Body of pancreas (tissue), 4 donors: Measurements from ENCODE around the gene PDE7B. TPM values are rescaled to one million over a fixed set of nuclear protein-coding genes. Genes with fewer than 3 reads are reported as not detected.

Experiments used
- ATAC-seq: fragments of 150-250 bp; one replicate; pipeline ENCODE4 v1.9.1; 2016
- DNase-seq, 4 donors: peaks; one replicate each; pipeline ENCODE4 v3.0.0-alpha.2; 2019
- H3K27ac ChIP-seq, 4 donors: fragments of 200-600 bp; sonication (generic); 1 replicate in 3 of 4; 2 replicates in 1 of 4; pipeline versions ENCODE4 v1.5.1 to v1.6.1; 2016 to 2019; ENCODE audit warnings: mild to moderate bottlenecking in 1 of 4, mixed read lengths in 1 of 4, moderate library complexity in 1 of 4
- H3K27me3 ChIP-seq, 2 donors: fragments of 200-600 bp; sonication (generic); one replicate each; pipeline ENCODE4 v1.6.0; 2016; ENCODE audit warnings: mild to moderate bottlenecking in 1 of 2
- H3K36me3 ChIP-seq, 2 donors: fragments of 200-600 bp; sonication (generic); replicated peaks in 1 of 2; 2 replicates each; pipeline ENCODE4 v1.5.1; 2016; ENCODE audit warnings: low read depth in 2 of 2; ENCODE audit not compliant: insufficient read depth in 1 of 2
- H3K4me1 ChIP-seq: fragments of 200-600 bp; sonication (generic); one replicate; pipeline ENCODE4 v1.6.0; 2016
- H3K4me3 ChIP-seq, 2 donors: fragments of 200-600 bp; sonication (generic); 1 replicate in 1 of 2; 2 replicates in 1 of 2; pipeline ENCODE4 v1.5.1; 2016 to 2019
- H3K9me3 ChIP-seq, 3 donors: fragments of 200-600 bp; sonication (generic); 1 replicate in 2 of 3; 2 replicates in 1 of 3; pipeline ENCODE4 v1.5.1; 2016
- POLR2A ChIP-seq, 3 donors: fragments of 450-650 bp; IDR thresholded peaks; one replicate each; pipeline ENCODE4 v1.6.1; 2016; ENCODE audit warnings: antibody characterized with exemption in 3 of 3, mild to moderate bottlenecking in 2 of 3
- WGBS, 2 donors: methylation state at CpG; one replicate each; pipeline ENCODE4 v1.1.5; 2017; 5-methylcytosine and 5-hydroxymethylcytosine counted together
- intact Hi-C: fragments of 100-400 bp; cut with DNase I; formaldehyde crosslinking; loops from one replicate; pipeline ENCODE4 v1.15.1; 2023
- total RNA-seq, 2 donors: library from RNA; depleted of rRNA; stranded (reverse); fragments of >200 nt; gene quantifications; one replicate each; pipeline ENCODE4 v1.1.0, GENCODE V29; 2016
- TF ChIP-seq, protein P1 (sequence below), 7 experiments: fragments of 450-650 bp in 4 of 7; fragments of 200-600 bp in 3 of 7; sonication (generic) in 3 of 7; IDR thresholded peaks; one replicate each; pipeline ENCODE4 v1.5.1; 2016 to 2019; ENCODE audit warnings: antibody characterized with exemption in 7 of 7

PDE7B gene
- total RNA-seq, 2 donors from 2014 or later = 1.0 to 2.3 TPM

DNA sequence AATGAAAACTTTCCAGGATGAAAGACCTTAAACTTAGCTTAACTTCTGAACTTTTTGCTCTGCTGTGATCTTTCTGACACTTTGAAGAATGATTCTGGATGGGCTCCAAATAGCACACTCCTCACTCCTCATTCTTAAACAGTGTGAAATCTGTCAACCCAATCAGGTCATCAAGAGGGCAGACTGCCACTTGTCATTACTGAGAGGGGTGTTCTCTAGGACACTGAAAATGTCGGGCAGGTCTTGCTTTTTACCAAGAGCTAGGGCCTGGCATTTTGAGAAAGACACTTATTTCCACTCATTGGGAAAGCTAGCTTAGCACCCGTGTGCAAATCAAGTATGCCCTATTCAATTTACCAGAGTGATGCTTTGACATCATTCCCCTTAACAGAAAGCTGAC lies 276.4 kb downstream of the PDE7B start:
- no peak overlapping the region for H3K27ac ChIP-seq
- H3K4me3 ChIP-seq = no peak overlapping the region
- H3K27me3 ChIP-seq = no peaks in the 10 kb centered on the region
- no peak for DNase-seq
- no peak for TF ChIP-seq POLR2A (IDR thresholded peaks at IDR 0.05)
- TF ChIP-seq, protein P1, sequence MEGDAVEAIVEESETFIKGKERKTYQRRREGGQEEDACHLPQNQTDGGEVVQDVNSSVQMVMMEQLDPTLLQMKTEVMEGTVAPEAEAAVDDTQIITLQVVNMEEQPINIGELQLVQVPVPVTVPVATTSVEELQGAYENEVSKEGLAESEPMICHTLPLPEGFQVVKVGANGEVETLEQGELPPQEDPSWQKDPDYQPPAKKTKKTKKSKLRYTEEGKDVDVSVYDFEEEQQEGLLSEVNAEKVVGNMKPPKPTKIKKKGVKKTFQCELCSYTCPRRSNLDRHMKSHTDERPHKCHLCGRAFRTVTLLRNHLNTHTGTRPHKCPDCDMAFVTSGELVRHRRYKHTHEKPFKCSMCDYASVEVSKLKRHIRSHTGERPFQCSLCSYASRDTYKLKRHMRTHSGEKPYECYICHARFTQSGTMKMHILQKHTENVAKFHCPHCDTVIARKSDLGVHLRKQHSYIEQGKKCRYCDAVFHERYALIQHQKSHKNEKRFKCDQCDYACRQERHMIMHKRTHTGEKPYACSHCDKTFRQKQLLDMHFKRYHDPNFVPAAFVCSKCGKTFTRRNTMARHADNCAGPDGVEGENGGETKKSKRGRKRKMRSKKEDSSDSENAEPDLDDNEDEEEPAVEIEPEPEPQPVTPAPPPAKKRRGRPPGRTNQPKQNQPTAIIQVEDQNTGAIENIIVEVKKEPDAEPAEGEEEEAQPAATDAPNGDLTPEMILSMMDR (IDR thresholded peaks at IDR 0.05) = no peak
- no peaks in the 10 kb centered on the region for H3K4me1 ChIP-seq
- H3K36me3 ChIP-seq = no peaks in the 10 kb centered on the region
- WGBS, 2 donors = 27 to 43% methylated on average over 2 of the region's 2 CpGs
- intact Hi-C loops = no loop called here
- ATAC-seq = no peak
- no peaks in the 10 kb centered on the region for H3K9me3 ChIP-seq

DNA sequence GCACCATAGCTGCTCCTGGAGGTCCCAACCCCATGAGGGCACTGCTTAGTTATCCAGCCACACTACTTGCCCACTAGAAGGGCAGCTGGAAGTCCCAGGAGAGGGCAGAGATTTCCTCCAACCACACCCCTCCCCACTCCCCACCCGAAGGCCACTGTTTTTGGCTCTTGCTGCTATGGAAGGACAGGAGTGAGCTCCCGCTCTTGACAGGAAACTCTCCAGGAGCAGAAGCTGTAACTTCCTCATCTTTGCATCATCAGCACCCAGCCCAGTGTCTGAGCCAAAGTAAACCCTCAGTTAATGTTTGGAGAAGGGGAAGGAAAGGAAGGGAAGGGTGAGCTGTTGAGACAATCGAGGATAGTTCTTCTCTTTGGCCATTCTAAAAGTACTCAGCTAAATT lies 277.9 kb downstream of the PDE7B start:
- no peak for TF ChIP-seq POLR2A (IDR thresholded peaks at IDR 0.05)
- TF ChIP-seq, protein P1 (IDR thresholded peaks at IDR 0.05) = no peak
- DNase-seq = no peak
- Histone ChIP-seq H3K27me3 (no peaks in the 10 kb centered on the region), H3K4me3 (no peak overlapping the region), H3K36me3 (no peaks in the 10 kb centered on the region), H3K9me3 (no peaks in the 10 kb centered on the region), H3K27ac (no peak overlapping the region), H3K4me1 (no peaks in the 10 kb centered on the region)
- intact Hi-C loops = no loop called here
- 55 to 83% methylated on average over 3 of the region's 3 CpGs for WGBS, 2 donors
- peak; percentile 21 for ATAC-seq

DNA sequence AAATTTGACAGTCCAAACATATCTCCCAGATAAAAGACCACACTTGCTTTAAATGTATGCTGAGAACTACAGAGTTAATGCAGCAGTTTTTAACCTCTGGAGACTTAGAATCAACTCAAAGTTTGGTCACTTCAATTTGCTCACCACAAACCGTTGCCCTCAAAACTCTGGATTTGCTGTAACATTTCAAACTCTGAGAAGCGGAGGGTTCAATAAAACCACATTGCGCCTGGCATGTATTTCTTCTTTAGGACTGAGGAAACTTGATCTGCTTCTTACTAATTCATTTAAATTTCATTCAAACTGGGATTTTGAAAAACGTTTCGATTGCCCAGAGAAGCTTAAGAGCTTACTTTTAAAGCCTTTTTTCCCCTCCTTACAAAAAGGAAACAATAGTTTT lies 282.8 kb downstream of the PDE7B start:
- intact Hi-C loops = no loop called here
- Histone ChIP-seq H3K36me3 (no peaks in the 10 kb centered on the region), H3K4me1 (peaks cover 10% of the 10 kb centered on the region), H3K27ac (no peak overlapping the region), H3K27me3 (no peaks in the 10 kb centered on the region), H3K4me3 (no peak overlapping the region), H3K9me3 (no peaks in the 10 kb centered on the region)
- no peak for ATAC-seq
- DNase-seq = no peak
- no peak for TF ChIP-seq POLR2A (IDR thresholded peaks at IDR 0.05)
- TF ChIP-seq, protein P1 (IDR thresholded peaks at IDR 0.05) = no peak
- WGBS, 2 donors = 64 to 76% methylated on average over 5 of the region's 5 CpGs

DNA sequence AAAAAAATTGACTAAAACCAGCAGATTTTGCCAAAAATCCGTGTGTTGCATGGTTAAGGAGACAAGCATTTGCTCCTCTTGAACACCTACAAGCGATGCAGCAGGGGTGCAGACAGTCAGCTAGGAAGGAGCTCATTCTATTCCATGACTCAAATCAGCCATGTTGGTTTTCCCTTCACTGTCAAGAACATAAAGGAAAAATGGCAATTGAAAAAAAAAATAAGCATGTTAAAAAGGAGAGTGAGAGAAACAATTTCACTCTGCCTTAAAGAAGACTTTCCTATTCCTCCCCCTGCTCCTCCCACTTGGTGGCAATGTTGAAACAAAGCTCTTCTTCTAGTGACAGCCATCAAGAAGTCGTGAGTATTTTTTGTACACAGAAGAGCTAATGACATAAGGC lies 283.2 kb downstream of the PDE7B start:
- 62 to 64% methylated on average over 3 of the region's 3 CpGs for WGBS, 2 donors
- TF ChIP-seq, protein P1 (IDR thresholded peaks at IDR 0.05) = no peak
- TF ChIP-seq POLR2A (IDR thresholded peaks at IDR 0.05) = no peak
- H3K4me1 ChIP-seq = peaks cover 10% of the 10 kb centered on the region
- intact Hi-C loops = no loop called here
- DNase-seq (no peak), ATAC-seq (no peak)
- no peaks in the 10 kb centered on the region for H3K36me3 ChIP-seq
- no peak overlapping the region for H3K4me3 ChIP-seq
- H3K27me3 ChIP-seq = no peaks in the 10 kb centered on the region
- no peak overlapping the region for H3K27ac ChIP-seq
- H3K9me3 ChIP-seq = no peaks in the 10 kb centered on the region

DNA sequence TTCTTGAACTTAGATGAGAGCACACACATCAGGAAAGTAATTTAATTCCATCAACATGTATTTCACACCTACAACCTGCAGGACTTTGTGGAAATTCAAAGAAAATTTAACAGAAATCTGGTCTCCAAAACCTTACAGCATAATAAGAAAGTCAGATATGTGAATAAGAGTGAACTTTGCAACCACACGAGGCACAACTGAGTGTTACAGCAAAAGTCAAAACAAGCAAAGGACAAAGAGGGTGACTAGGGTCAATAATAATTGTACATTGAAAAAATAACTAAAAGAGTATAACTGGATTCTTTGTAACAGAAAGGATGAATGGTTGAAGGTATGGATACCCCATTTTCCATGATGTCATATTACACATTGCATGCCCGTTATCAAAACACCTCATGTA lies 284.8 kb downstream of the PDE7B start:
- TF ChIP-seq, protein P1 (IDR thresholded peaks at IDR 0.05) = no peak
- TF ChIP-seq POLR2A (IDR thresholded peaks at IDR 0.05) = no peak
- DNase-seq (no peak), ATAC-seq (no peak)
- Histone ChIP-seq H3K9me3 (no peaks in the 10 kb centered on the region), H3K27me3 (no peaks in the 10 kb centered on the region), H3K4me1 (peaks cover 10% of the 10 kb centered on the region), H3K36me3 (no peaks in the 10 kb centered on the region), H3K27ac (no peak overlapping the region), H3K4me3 (no peak overlapping the region)
- 77 to 86% methylated on average over 2 of the region's 2 CpGs for WGBS, 2 donors
- intact Hi-C loops = no loop called here
